ENCODE data around the gene SLFN12L.
A peak's percentile ranks its signal among the peaks of the same experiment; 100 is the strongest.

Gene SLFN12L

GRCh38 chr17:35537601-35538141, at the start of gene SLFN12L:
Gene SLFN12L (minus strand): TSS chr17:35537678. CDS start chr17:35522364, 15,314 bp downstream.
- DNase-seq (ENCODE audit: low read depth) = no peak

GRCh38 chr17:35586569-35587073, 49.1 kb upstream of the SLFN12L start:
- DNase-seq (ENCODE audit: low read depth) = no peak
- TF ChIP-seq, protein P1, sequence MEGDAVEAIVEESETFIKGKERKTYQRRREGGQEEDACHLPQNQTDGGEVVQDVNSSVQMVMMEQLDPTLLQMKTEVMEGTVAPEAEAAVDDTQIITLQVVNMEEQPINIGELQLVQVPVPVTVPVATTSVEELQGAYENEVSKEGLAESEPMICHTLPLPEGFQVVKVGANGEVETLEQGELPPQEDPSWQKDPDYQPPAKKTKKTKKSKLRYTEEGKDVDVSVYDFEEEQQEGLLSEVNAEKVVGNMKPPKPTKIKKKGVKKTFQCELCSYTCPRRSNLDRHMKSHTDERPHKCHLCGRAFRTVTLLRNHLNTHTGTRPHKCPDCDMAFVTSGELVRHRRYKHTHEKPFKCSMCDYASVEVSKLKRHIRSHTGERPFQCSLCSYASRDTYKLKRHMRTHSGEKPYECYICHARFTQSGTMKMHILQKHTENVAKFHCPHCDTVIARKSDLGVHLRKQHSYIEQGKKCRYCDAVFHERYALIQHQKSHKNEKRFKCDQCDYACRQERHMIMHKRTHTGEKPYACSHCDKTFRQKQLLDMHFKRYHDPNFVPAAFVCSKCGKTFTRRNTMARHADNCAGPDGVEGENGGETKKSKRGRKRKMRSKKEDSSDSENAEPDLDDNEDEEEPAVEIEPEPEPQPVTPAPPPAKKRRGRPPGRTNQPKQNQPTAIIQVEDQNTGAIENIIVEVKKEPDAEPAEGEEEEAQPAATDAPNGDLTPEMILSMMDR (conservative IDR thresholded peaks at IDR 0.05; ENCODE audit: low read length) = no peak

More at GRCh38 chr17:35537601-35538141, at the start of gene SLFN12L:
- TF ChIP-seq, protein P1 (conservative IDR thresholded peaks at IDR 0.05; ENCODE audit: low read length) = no peak
- H3K4me3 ChIP-seq (ENCODE audit: low read length) = no peak within 1 kb of the TSS

GRCh38 chr17:35584061-35584460, 46.6 kb upstream of the SLFN12L start:
- no peak overlapping the region for H3K4me3 ChIP-seq (ENCODE audit: low read length)
- DNase-seq (ENCODE audit: low read depth) = no peak
- TF ChIP-seq, protein P1 (conservative IDR thresholded peaks at IDR 0.05; ENCODE audit: low read length) = no peak

More at GRCh38 chr17:35586569-35587073, 49.1 kb upstream of the SLFN12L start:
- H3K4me3 ChIP-seq (ENCODE audit: low read length) = peak overlapping the region; percentile 98

- DNase-seq (ENCODE audit: low read depth) = no peak
- peak overlapping the region; percentile 93 for H3K4me3 ChIP-seq (ENCODE audit: low read length)
- TF ChIP-seq, protein P1 (conservative IDR thresholded peaks at IDR 0.05; ENCODE audit: low read length) = no peak
Observed at GRCh38 chr17:35578929-35579432, 41.5 kb upstream of the SLFN12L start.

DNA sequence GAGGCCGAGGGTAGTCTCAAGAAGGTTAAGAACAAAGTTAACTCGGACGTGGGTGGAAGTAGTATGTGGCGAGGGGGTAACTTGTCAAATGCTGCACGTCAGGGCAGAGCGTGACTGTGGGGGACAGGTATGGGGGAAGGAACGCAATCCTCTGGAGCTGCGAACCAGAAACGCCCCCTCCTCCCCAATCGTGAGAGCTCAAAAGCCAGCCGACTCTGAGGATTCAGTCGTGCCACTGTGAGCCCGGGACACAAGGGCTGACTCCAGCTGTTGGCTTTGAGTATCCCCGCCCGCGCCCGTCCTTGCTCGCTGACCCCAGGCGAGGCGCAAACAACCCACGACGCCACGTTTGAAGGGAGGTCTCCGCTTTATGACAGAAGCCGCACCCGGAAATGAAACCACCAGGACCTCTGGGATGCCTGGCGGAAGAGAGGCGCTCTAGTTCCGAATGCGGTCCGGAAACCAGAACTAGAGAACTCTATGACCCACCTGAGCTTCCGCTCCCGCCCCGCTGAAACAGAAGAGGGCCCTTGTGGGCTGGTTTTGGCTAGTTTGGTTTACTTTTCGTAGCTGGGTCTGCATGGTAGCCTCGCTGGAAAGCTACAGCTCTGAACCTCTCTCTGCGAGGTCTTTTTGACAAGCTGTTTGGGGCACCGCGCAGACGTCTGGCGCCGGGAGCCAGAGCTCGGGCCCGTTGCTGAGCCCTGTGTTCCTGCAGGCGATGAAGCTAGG, 40.9 kb upstream of the SLFN12L start, which contains the start of gene PEX12:
Gene PEX12 (minus strand): TSS at position 375 of the 732 bp plus-strand sequence. CDS start 550 bp downstream, outside the sequence.
- DNase-seq (ENCODE audit: low read depth) = peak; percentile 80
- TF ChIP-seq, protein P1 (conservative IDR thresholded peaks at IDR 0.05; ENCODE audit: low read length) = no peak
- peak within 1 kb of the TSS; percentile 93 for H3K4me3 ChIP-seq (ENCODE audit: low read length)

GRCh38 chr17:35577830-35578196, 40.3 kb upstream of the SLFN12L start:
- peak; percentile 10 for DNase-seq (ENCODE audit: low read depth)
- TF ChIP-seq, protein P1 (conservative IDR thresholded peaks at IDR 0.05; ENCODE audit: low read length) = no peak
- peak overlapping the region; percentile 93 for H3K4me3 ChIP-seq (ENCODE audit: low read length)
